Pancreas (tissue), 10 donors: ENCODE data around the gene DPPA2. TPM values are rescaled to one million over a fixed set of nuclear protein-coding genes. Genes with fewer than 3 reads are reported as not detected.

Experiments used
- ATAC-seq, 4 donors: fragments of 200-7000 bp; cut with Tn5 transposase; one replicate each; pipeline versions ENCODE4 v1.8.0 to v1.9.1; 2020; ENCODE audit warnings: mild to moderate bottlenecking in 4 of 4, moderate library complexity in 4 of 4
- DNase-seq, 6 donors: peaks; one replicate each; pipeline ENCODE4 v3.0.0-alpha.2; 2020
- FAIRE-seq: peaks from 2 replicates; lab custom pipeline; 2012; peaks lifted over from hg19 to GRCh38; lab: Jason Lieb, UNC
- H3K27ac ChIP-seq, 4 donors: fragments of 200-600 bp; sonication (generic); 1 replicate in 3 of 4; 2 replicates in 1 of 4; pipeline versions ENCODE4 v1.5.0 to v1.8.0; 2020
- H3K27me3 ChIP-seq, 4 donors: fragments of 200-600 bp; one replicate each; pipeline ENCODE4 v1.8.0; 2021
- H3K36me3 ChIP-seq, 3 donors: fragments of 200-600 bp; sonication (generic) in 1 of 3; one replicate each; pipeline versions ENCODE4 v1.5.0 to v1.8.0; 2020 to 2021
- H3K4me1 ChIP-seq, 3 donors: fragments of 200-600 bp; one replicate each; pipeline ENCODE4 v1.8.0; 2021
- H3K4me3 ChIP-seq, 4 donors: fragments of 200-600 bp; sonication (generic) in 2 of 4; one replicate each; pipeline versions ENCODE4 v1.5.0 to v1.8.0; 2020 to 2021
- H3K9me3 ChIP-seq, 4 donors: fragments of 200-600 bp; one replicate each; pipeline ENCODE4 v1.8.0; 2021
- WGBS, 2 donors: extraction: QIAGEN DNeasy Blood & Tissue Kit; methylation state at CpG; one replicate each; pipeline ENCODE4 v1.1.7; 2013; 5-methylcytosine and 5-hydroxymethylcytosine counted together
- intact Hi-C, 3 donors: fragments of 100-400 bp; cut with DNase I; formaldehyde crosslinking; loops; one replicate each; pipeline versions ENCODE4 v1.11.1 to v1.14.2; 2022
- polyA plus RNA-seq, 2 donors: library from polyadenylated mRNA; stranded (reverse); fragments of 200-250 nt; gene quantifications; one replicate each; pipeline ENCODE4 v1.2.3, GENCODE V29; 2013
- total RNA-seq, 6 donors: library from RNA; stranded (reverse); fragmentation: NEBNext Ultra II Directional in 4 of 6; extraction: Animal tissue kit (Norgen Biotek cat#: 25700) in 4 of 6; gene quantifications; one replicate each; pipeline versions ENCODE4 v1.2.1 to v1.2.4, GENCODE V29; 2021 to 2023
- TF ChIP-seq, protein P1 (sequence below), 4 donors: fragments of 200-600 bp; sonication (generic) in 3 of 4; IDR thresholded peaks; one replicate each; pipeline versions ENCODE4 v1.5.0 to v1.8.0; 2021; ENCODE audit warnings: antibody characterized with exemption in 4 of 4
- donor health status: healthy with polysubstance abuse.
- donor health status: DM: no; HTN: no; CAD: no; lungs with moderate emphysema.
- donor health status: DM: no; HTN: no; CAD: no.
- donor health status: control.
- donor health status: control.
- donor health status: Bipolar disorder and iron deficiency.
- donor health status: DM: yes; HTN: yes; CAD: no.
- donor health status: DM: no; HTN: no; CAD: no.
- donor health status: DM: no; HTN: no; CAD: no.
- donor health status: DM: yes; HTN: yes; CAD: no.

Gene DPPA2
- total and polyA plus RNA-seq, 8 donors: not detected

DNA sequence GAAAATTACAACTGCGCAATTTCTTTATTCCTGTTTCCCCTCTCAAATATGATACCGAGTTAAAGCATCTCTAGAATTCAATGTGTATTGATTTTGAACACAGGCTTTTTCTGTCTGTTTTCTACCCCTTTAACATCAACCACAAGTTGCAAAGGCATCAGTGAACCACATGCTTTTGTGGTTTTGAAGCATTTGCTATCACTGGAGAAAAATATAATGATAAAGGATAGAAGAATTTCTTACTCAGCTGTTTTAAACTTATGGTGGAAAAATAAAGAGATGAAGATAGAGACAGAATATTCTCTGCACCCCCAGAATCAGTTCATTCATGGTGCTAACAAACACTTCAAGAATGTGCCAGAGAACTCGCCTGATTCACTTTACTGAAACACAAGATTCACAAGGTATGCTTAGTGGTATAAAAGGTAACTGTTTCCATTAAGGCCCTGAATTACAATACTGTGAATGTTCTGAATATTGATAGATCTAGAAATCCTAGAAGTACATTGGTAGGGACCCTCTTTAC, 30.5 kb upstream of the DPPA2 start:
- TF ChIP-seq, protein P1, sequence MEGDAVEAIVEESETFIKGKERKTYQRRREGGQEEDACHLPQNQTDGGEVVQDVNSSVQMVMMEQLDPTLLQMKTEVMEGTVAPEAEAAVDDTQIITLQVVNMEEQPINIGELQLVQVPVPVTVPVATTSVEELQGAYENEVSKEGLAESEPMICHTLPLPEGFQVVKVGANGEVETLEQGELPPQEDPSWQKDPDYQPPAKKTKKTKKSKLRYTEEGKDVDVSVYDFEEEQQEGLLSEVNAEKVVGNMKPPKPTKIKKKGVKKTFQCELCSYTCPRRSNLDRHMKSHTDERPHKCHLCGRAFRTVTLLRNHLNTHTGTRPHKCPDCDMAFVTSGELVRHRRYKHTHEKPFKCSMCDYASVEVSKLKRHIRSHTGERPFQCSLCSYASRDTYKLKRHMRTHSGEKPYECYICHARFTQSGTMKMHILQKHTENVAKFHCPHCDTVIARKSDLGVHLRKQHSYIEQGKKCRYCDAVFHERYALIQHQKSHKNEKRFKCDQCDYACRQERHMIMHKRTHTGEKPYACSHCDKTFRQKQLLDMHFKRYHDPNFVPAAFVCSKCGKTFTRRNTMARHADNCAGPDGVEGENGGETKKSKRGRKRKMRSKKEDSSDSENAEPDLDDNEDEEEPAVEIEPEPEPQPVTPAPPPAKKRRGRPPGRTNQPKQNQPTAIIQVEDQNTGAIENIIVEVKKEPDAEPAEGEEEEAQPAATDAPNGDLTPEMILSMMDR (IDR thresholded peaks at IDR 0.05): no peak
- Histone ChIP-seq H3K4me3 (no peak overlapping the region), H3K4me1 (no peaks in the 10 kb centered on the region), H3K27ac (no peak overlapping the region), H3K27me3 (no peaks in the 10 kb centered on the region), H3K9me3 (no peaks in the 10 kb centered on the region), H3K36me3 (no peaks in the 10 kb centered on the region)
- WGBS, 2 donors: 53 to 55% methylated on average over 3 of the region's 3 CpGs
- no peak for DNase-seq
- no peak for FAIRE-seq
- intact Hi-C loops: no loop called here
- no peak for ATAC-seq

DNA sequence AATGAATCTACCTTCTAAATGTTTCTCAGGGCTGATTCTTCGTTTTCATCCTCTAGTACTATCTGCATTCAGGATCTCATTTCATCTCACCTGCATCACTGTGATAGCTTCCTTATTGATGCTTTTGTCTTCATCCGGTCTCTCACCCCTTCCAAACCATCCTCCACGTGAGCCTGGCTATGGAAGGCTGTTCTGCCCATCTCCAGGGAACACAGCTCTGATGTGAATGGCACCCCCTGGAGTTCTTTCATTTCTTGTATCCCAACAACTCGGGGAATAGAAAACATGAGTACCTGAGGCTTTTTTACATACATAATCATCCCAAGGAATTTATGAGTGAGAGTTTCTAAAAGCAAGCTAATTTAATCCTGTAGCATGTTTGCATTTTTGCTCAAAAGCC, 29.8 kb upstream of the DPPA2 start:
- Histone ChIP-seq H3K4me1 (no peaks in the 10 kb centered on the region), H3K4me3 (no peak overlapping the region), H3K27me3 (no peaks in the 10 kb centered on the region), H3K36me3 (no peaks in the 10 kb centered on the region), H3K27ac (no peak overlapping the region), H3K9me3 (no peaks in the 10 kb centered on the region)
- TF ChIP-seq, protein P1 (IDR thresholded peaks at IDR 0.05): no peak
- no peak for FAIRE-seq
- no peak for DNase-seq
- 39% methylated on average over 4 of the region's 4 CpGs for WGBS, 2 donors
- ATAC-seq: no peak
- intact Hi-C loops: no loop called here

DNA sequence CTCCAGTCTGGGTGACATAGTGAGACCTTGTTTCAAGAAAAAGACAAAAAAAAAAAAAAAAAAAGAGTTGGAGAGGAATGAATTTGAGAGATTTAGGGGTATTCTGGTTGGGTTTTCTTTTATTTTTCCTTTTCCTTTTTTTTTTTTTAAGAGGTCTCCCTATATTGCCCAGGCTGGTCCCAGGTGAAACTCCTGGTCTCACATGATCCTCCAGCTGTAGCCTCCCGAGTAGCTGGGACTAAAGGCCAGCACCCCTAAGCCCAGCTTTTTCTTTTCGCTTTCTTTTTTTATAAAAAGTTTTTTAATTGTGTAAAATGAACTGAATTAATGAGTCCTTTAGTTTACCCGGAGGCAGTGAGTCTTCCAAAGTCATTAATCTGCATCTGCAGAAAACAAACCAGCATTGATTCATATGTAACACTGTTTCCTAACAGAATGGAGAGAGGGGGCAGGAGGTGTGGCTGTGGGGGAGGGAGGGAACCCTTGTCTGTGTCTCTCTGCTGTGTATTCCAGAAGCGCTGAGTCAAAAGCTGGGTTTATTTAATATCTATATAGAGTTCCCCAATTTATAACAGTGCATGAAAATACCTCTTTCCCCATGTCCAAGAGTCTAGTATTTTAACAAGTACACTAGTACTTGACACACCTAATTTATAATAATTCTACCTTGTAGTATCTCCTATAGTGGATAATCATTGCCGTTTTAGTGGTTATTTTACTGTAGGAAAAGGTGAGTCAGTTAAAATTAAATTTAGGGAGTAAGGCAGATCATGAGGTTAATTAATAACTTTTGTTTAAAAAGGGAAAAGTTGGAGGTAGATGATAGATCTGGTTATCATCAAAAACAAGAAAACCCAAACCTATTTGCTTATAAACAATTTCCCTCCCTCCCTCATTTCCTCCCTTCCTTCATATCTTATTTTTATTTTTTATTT, 23.7 kb upstream of the DPPA2 start:
- H3K27ac ChIP-seq: no peak overlapping the region
- H3K36me3 ChIP-seq: no peaks in the 10 kb centered on the region
- H3K27me3 ChIP-seq: no peaks in the 10 kb centered on the region
- no peaks in the 10 kb centered on the region for H3K9me3 ChIP-seq
- H3K4me3 ChIP-seq: no peak overlapping the region
- DNase-seq (no peak), FAIRE-seq (no peak), ATAC-seq (no peak)
- no peaks in the 10 kb centered on the region for H3K4me1 ChIP-seq
- TF ChIP-seq, protein P1 (IDR thresholded peaks at IDR 0.05): no peak
- 33 to 37% methylated on average over 5 of the region's 5 CpGs for WGBS, 2 donors
- intact Hi-C loops: no loop called here

DNA sequence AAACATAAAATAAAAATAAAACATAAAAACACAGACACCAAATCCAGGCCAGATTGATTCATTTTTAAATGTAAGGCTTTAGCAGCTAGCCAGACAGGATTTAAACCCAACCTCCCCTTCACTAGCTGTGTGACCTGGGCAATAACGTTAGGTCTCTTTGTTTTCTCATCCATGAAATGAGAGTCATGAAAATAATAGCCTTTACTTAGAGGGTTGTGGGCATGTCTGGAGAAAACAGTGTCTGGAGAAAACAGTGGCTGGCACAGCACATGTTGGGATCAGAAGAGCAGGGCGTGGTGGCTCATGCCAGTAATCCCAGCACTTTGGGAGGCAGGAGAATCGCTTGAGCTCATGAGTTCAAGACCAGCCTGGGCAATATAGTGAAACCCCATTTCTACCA, 22.9 kb upstream of the DPPA2 start:
- H3K27ac ChIP-seq: no peak overlapping the region
- no peaks in the 10 kb centered on the region for H3K27me3 ChIP-seq
- FAIRE-seq: no peak
- no peak for ATAC-seq
- H3K9me3 ChIP-seq: no peaks in the 10 kb centered on the region
- H3K4me3 ChIP-seq: no peak overlapping the region
- intact Hi-C loops: no loop called here
- no peaks in the 10 kb centered on the region for H3K36me3 ChIP-seq
- WGBS, 2 donors: 54 to 58% methylated on average over 3 of the region's 3 CpGs
- DNase-seq: no peak
- H3K4me1 ChIP-seq: no peaks in the 10 kb centered on the region
- TF ChIP-seq, protein P1 (IDR thresholded peaks at IDR 0.05): no peak

DNA sequence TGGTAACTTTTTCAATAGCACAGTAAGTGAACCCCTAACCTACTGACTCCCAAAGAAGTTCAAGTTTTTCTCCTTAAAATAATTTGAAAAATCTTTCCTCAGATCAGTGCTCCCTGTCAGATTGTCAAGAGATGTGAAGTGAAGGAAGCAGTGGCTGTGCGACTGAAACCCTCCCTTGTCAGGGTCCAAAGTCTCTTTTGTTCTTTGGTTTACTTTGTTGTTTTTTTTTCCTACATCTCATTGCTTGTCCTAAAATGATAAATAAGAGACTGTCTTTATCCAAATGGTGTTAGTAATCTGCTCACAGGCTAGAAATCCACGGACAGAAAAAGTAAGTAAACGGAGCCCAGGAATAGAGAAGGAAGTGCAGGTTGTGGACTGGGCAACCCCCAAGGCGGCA, 22.0 kb upstream of the DPPA2 start:
- no peak for DNase-seq
- intact Hi-C loops: no loop called here
- 20 to 21% methylated on average over 4 of the region's 4 CpGs for WGBS, 2 donors

More for the DNA sequence above, 22.0 kb upstream of the DPPA2 start:
- TF ChIP-seq, protein P1 (IDR thresholded peaks at IDR 0.05): no peak
- no peak overlapping the region for H3K27ac ChIP-seq
- H3K4me1 ChIP-seq: no peaks in the 10 kb centered on the region
- H3K27me3 ChIP-seq: no peaks in the 10 kb centered on the region
- ATAC-seq: no peak
- H3K9me3 ChIP-seq: no peaks in the 10 kb centered on the region
- no peak overlapping the region for H3K4me3 ChIP-seq
- FAIRE-seq: no peak
- H3K36me3 ChIP-seq: no peaks in the 10 kb centered on the region
